Hematopoietic multipotent progenitor cell treated with erythropoietin and hydrocortisone succinate and interleukin-3 and kit ligand, for 15 days (in vitro differentiated cells): Measurements from ENCODE around the gene ADCY5.

Experiments
- DNase-seq: peaks from one replicate; pipeline ENCODE4 v3.0.0-alpha.2; 2015; ENCODE audit warnings: low spot score

The ADCY5 gene

DNA sequence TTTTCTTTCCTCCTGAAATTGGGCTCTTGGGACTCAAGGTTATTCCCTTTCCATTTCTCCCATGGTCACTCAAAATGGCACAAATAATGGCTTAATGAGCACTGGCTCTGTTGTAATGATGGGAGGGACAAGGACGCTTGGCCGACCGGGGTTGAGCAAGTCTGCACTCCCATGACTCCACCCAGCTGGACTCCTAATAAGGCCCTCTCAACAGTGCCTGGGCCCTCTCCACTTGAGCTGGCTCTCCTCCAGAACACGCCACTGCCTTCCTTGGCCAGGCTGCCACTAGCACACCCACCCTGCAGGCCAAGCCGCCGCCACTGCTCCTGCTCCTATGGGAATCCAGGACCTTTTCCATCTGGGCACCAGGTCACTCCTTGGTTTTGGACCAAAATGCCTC lies 42.3 kb downstream of the ADCY5 start:
- no peak for DNase-seq

- no peak for DNase-seq
These were observed 42.9 kb downstream of the ADCY5 start for GRCh38 chr3:123405936-123406510.

- DNase-seq = no peak
These were observed 43.9 kb downstream of the ADCY5 start for GRCh38 chr3:123405021-123405420.

DNA sequence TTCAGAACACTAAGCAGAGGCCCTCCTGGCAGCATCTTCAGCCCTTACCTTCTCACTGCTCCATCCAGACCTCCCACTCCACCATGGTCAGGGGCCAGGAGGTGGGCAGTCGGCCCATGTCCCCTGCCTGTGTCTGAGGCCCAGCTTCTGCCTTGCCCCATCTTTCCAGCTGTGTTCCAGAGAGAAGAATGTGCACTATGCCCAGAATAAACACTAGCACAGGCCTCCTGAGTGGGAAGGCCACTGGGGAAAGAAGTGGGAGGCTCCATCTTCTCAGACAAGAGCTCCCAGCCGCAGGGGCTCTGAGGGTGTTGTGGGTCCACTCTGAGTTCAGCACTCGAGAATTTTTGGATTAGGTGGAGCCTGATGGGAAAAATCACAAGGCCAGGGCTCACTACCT lies 44.5 kb downstream of the ADCY5 start:
- no peak for DNase-seq

DNA sequence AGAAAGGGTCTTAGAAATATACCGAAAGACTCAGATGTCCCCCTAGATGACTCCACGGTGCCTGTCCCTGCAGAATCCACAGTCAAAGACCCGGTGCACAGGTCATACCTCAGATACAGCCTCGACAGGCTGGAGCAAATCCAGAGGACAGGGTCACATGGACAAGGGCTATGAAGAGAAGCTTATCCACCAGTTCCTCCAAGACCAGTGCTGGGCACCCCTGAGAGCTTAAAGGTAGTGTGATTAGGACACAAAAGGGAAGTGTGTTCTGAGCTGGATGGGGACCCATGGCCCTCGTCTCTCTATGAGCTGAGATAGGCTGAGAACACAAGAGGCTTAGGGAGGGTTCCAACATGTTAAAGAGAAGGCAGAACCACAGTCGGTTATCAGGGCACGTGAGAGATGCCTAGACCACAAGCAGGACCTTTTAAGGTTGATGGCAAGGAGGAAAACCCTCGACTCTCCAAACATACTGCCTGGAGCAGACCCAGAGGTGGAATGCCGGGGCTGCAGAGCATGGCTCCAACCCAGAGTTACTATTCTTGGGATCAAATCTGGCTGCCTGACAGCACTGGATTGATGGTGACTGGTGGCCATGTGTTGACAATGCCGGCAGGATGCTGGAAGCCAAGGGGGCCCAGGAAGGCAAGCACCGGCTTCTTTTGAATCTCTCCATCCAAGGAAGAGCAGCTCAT lies 46.9 kb downstream of the ADCY5 start:
- DNase-seq = no peak

- no peak for DNase-seq
These were observed 48.7 kb downstream of the ADCY5 start for GRCh38 chr3:123400169-123400568.

GRCh38 chr3:123399653-123400052 lies 49.2 kb downstream of the ADCY5 start:
- DNase-seq = no peak

GRCh38 chr3:123397921-123398785 lies 50.7 kb downstream of the ADCY5 start:
- no peak for DNase-seq

DNA sequence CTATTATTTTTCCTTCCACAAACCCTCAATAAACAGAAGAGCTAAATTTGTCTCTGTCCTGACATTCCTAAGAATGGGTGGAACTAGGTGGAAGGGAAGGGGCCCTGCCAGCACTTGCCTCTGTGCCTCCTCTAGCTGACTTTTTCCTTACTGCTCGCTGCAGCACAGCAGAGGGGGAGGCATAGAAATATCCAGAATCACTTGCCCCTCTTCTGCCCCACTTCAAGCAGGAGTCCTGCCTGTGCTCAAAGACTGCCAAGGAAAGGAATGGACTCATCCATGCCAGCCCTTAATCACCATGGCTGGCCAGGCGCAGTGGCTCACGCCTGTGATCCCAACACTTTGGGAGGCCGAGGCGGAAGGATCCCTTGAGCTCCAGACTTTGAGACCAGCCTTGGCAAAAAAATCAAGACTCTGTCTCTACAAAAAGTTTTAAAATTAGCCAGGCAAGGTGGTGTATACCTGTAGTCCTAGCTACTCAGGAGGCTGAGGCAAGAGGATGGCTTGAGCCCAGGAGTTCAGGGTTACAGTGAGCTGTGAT lies 51.8 kb downstream of the ADCY5 start:
- no peak for DNase-seq

DNA sequence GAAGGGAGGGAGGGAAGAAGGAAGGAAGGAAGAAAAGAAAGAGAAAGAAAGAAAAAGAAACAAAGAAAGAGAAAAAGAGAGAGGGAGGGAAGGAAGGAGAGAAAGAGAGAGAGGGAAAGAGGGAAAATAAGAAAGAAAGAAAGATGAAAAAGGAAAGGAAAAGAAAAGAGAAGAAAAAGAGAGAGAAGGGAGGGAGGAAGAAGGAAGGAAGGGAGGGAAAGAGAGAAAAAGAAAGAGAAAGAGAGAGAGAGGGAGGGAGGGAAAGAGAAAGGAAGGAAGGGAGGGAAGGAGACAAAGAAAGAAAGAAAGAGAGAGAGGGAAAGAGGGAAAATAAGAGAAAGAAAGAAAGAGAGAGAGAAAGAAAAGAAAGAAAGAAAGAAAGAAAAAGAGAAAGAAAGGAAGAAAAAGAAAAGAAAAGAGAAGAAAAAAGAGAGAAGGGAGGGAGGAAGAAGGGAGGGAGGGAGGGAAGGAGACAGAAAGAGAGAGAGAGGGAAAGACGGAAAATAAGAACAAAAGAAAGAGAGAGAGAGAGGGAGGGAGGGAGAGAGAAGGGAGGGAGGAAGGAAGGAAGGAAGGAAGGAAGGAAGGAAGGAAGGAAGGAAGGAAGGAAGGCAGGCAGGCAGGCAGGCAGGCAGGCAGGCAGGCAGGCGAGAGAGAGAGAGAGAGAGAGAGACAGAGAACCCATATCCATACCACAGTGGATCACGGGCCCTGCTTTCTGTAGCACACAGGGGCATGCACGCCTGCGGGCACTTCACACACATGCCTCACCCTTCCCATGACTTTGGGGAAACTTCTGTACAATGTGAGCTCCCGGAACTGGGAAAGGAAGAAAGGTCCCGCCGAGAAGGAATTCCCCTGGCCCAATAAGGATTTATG lies 52.5 kb downstream of the ADCY5 start:
- DNase-seq = no peak

GRCh38 chr3:123395235-123395634 lies 53.7 kb downstream of the ADCY5 start:
- DNase-seq = no peak

- DNase-seq = no peak
These were observed 54.4 kb downstream of the ADCY5 start for GRCh38 chr3:123394391-123395020.

DNA sequence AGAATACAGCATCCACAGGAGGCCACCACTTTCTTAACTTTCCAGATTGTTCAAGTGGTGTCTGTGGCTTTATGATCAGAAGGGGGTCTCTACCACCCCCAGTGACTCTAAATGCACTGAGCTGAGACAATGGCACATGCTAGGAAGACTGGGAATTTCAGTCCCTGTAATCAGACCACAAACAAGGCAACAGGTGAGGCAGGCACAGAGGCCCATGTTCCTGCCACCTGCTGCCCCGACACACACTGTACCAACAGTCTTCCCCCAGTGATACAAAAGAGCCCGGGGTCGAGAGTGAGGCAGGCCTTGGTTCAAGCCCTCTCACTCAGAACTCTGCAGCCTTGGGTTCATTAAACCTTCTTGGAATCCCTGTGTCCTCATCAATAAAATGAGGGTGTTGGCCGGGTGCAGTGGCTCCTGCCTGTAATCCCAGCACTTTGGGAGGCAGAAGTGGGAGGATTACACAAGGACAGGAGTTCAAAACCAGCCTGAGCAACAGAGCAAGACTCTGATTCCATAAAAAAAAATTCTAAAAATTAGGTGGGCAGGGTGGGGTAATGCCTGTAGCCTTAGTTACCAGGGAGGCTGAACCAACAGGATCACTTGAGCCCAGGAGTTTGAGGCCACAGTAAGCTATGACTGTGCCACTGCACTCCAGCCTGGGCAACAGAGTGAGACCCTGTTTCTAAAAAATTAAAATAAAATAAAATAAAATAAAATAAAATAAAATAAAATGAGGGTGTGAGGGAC lies 55.8 kb downstream of the ADCY5 start:
- no peak for DNase-seq

GRCh38 chr3:123392368-123392767 lies 56.5 kb downstream of the ADCY5 start:
- DNase-seq = no peak

- no peak for DNase-seq
These were observed 57.9 kb downstream of the ADCY5 start for GRCh38 chr3:123390865-123391600.

DNA sequence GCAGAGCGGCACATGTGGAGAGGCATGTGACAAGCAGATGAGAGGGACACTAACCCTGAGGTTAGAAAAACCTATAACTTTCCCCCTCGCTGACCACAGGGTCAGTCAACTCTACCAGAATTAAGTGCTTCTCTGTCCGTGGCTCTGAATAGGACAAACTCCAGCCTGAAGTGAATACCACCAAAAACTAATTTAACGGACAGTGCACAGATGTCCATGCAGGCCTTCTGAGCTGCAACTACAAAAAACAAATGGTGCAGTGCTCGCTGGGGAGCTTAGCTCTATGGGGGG lies 59.3 kb downstream of the ADCY5 start:
- no peak for DNase-seq

- no peak for DNase-seq
These were observed 59.9 kb downstream of the ADCY5 start for GRCh38 chr3:123388811-123389627.

DNA sequence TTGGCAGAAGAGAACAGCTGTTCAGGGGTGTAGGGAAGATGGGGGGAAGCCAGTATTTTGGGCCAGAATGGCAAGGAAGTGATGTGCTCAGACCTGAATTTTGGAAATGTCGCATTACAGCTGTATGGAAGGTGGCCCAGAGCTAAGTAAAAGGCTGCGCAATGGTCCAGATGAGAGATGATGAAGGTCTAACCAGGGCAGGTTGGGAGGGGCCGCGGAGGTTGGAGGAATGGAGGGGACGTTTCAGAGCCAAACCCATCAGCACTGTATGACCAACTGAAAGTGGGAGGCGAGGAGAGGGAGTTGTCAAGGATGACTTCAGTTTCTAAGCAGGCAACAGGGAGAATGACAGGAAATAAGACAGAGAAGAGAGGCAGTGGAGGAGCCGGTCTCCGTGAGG lies 60.8 kb downstream of the ADCY5 start:
- no peak for DNase-seq

DNA sequence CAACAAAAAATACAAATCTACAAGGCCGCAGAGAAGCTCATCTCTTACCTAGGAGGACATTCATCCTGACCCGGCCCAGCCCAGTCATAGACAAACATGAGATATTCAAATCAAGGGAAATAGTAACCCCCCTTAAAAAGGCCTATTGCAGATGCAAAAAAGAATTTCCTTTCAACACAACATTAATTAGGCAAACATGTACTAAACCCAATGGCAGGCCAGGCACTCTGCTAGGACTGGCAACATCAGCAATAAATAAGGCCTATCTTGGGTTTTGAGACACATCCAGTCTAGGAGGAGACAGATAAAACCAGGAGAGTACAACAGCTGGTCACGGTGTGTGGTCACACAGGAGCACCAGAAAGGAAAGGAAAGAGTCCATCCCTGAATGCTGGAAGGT lies 61.4 kb downstream of the ADCY5 start:
- no peak for DNase-seq
